Measurements from ENCODE around the gene SPRY4.
"Not testable (repeated sequence)": the region's sequence is repeated elsewhere in the genome, so short reads cannot be mapped to it uniquely, and the experiment has no call there.

SPRY4 gene

GRCh38 chr5:142292249-142292648 is 32.6 kb downstream of the SPRY4 start:
- DNase-seq: no peak

- DNase-seq: no peak
Observed at GRCh38 chr5:142290577-142291299, 34.1 kb downstream of the SPRY4 start.

GRCh38 chr5:142289708-142290576 is 34.9 kb downstream of the SPRY4 start:
- no peak for DNase-seq

GRCh38 chr5:142287973-142288313 is 36.9 kb downstream of the SPRY4 start:
- no peak for DNase-seq

GRCh38 chr5:142287096-142287972 is 37.5 kb downstream of the SPRY4 start:
- no peak for DNase-seq

- DNase-seq: no peak
Observed at GRCh38 chr5:142286111-142286510, 38.7 kb downstream of the SPRY4 start.

GRCh38 chr5:142283304-142283703 is 41.5 kb downstream of the SPRY4 start:
- DNase-seq: no peak

GRCh38 chr5:142281966-142282365 is 42.9 kb downstream of the SPRY4 start:
- DNase-seq: no peak

- DNase-seq: no peak
Observed at GRCh38 chr5:142281008-142281367, 43.8 kb downstream of the SPRY4 start.

- DNase-seq: no peak
Observed at GRCh38 chr5:142280066-142281007, 44.5 kb downstream of the SPRY4 start.

- no peak for DNase-seq
Observed at GRCh38 chr5:142278627-142279026, 46.2 kb downstream of the SPRY4 start.

GRCh38 chr5:142277796-142278195 is 47.0 kb downstream of the SPRY4 start:
- no peak for DNase-seq

- DNase-seq: no peak
Observed at GRCh38 chr5:142276517-142276916, 48.3 kb downstream of the SPRY4 start.

GRCh38 chr5:142275496-142275895 is 49.3 kb downstream of the SPRY4 start:
- DNase-seq: no peak

GRCh38 chr5:142272596-142272995 is 52.2 kb downstream of the SPRY4 start:
- not testable (repeated sequence) for DNase-seq

- DNase-seq: not testable (repeated sequence)
Observed at GRCh38 chr5:142264084-142264483, 60.7 kb downstream of the SPRY4 start.

- DNase-seq: no peak
Observed at GRCh38 chr5:142263346-142263745, 61.5 kb downstream of the SPRY4 start.

GRCh38 chr5:142262683-142263082 is 62.1 kb downstream of the SPRY4 start:
- no peak for DNase-seq
